K562 (cell line): Measurements from ENCODE around the gene REC8. TPM values are rescaled to one million over a fixed set of nuclear protein-coding genes. Genes with fewer than 3 reads are reported as not detected.
A peak's percentile ranks its signal among the peaks of the same experiment; 100 is the strongest.

ENCODE experiments used
- BDP1 ChIP-seq: IDR thresholded peaks from 3 replicates; pipeline ENCODE4 v1.6.1; 2011; ENCODE audit not compliant: insufficient read length, insufficient read depth
- BRD9 ChIP-seq: fragments of 450-650 bp; IDR thresholded peaks from 2 replicates; pipeline ENCODE4 v1.6.1; 2018; ENCODE audit warnings: low read depth; ENCODE audit not compliant: partially characterized antibody
- CEBPG ChIP-seq, 3 experiments: fragments of 200-800 bp in 1 of 3; sonication (Bioruptor generic) in 1 of 3; sonication (generic) in 1 of 3; formaldehyde crosslinking in 1 of 3; IDR thresholded peaks in 2 of 3; conservative IDR thresholded peaks in 1 of 3; 2 replicates each; pipeline versions ENCODE4 v1.6.1 to v1.8.0; 2016 to 2022; ENCODE audit warnings: missing compliant biosample characterization in 2 of 3, missing genetic modification characterization in 2 of 3, mild to moderate bottlenecking in 1 of 3, missing genetic modification reagents in 1 of 3
- CREBBP ChIP-seq: IDR thresholded peaks from one replicate; pipeline ENCODE4 v1.6.1; 2012; ENCODE audit warnings: low read depth, mild to moderate bottlenecking, control low read depth, inconsistent platforms, low read length
- MBD2 ChIP-seq: sonication (generic); IDR thresholded peaks from 2 replicates; pipeline ENCODE4 v1.6.1; 2016; ENCODE audit warnings: low read depth, borderline replicate concordance
- NRF1 ChIP-seq, 2 experiments: fragments of 450-650 bp; IDR thresholded peaks in 1 of 2; conservative IDR thresholded peaks in 1 of 2; 2 replicates each; pipeline ENCODE4 v1.6.1; 2014; ENCODE audit warnings: mild to moderate bottlenecking in 2 of 2
- RAD21 ChIP-seq, 2 experiments: fragments of 250-450 bp in 1 of 2; fragments of 450-650 bp in 1 of 2; sonication (Bioruptor Pico) in 1 of 2; formaldehyde crosslinking in 1 of 2; IDR thresholded peaks in 1 of 2; conservative IDR thresholded peaks in 1 of 2; 2 replicates each; pipeline versions ENCODE4 v1.4.0 to v1.8.0; 2020 to 2022; ENCODE audit warnings: mild to moderate bottlenecking in 2 of 2, moderate library complexity in 1 of 2
- RAD51 ChIP-seq: fragments of 450-650 bp; IDR thresholded peaks from 2 replicates; pipeline ENCODE4 v1.7.1; 2016; ENCODE audit warnings: low read depth, mild to moderate bottlenecking, borderline replicate concordance
- SMARCA4 ChIP-seq: fragments of 450-650 bp; IDR thresholded peaks from 2 replicates; pipeline ENCODE4 v1.6.1; 2016
- ZC3H4 ChIP-seq: sonication (generic); formaldehyde crosslinking; IDR thresholded peaks from 2 replicates; pipeline ENCODE4 v1.9.0; 2021; ENCODE audit warnings: missing genetic modification reagents, borderline replicate concordance
- ZFPM2 ChIP-seq: fragments of 250-450 bp; sonication (Bioruptor Pico); IDR thresholded peaks from 2 replicates; pipeline ENCODE4 v1.5.1; 2022; ENCODE audit warnings: mild to moderate bottlenecking
- ZNF165 ChIP-seq: fragments of 250-450 bp; sonication (Bioruptor Pico); IDR thresholded peaks from 2 replicates; pipeline ENCODE4 v1.4.0; 2020; ENCODE audit warnings: borderline replicate concordance
- ZNF23 ChIP-seq: fragments of 250-450 bp; sonication (Bioruptor Pico); IDR thresholded peaks from 2 replicates; pipeline ENCODE4 v1.4.0; 2020; ENCODE audit warnings: mild to moderate bottlenecking
- ZNF282 ChIP-seq: sonication (generic); formaldehyde crosslinking; IDR thresholded peaks from 2 replicates; pipeline ENCODE4 v1.8.1; 2023; ENCODE audit warnings: missing genetic modification reagents
- ZNF696 ChIP-seq: fragments of 250-450 bp; sonication (Bioruptor Pico); conservative IDR thresholded peaks from 2 replicates; pipeline ENCODE4 v1.4.0; 2020; ENCODE audit warnings: mild to moderate bottlenecking, moderate library complexity
- polyA plus RNA-seq, 8 experiments: library from polyadenylated mRNA; depleted of rRNA in 4 of 8; stranded (reverse) in 5 of 8; unstranded in 3 of 8; fragments of >200 nt; fragmentation: Nextera tagmentation in 2 of 8; fragmentation: Illumina TruSeq in 1 of 8; extraction: Ambion mirVana in 2 of 8; extraction: Trizol in 1 of 8; gene quantifications; 2 replicates each; pipeline versions ENCODE4 v1.2.1 to v1.2.3, GENCODE V29; 2011 to 2014; ENCODE audit warnings: inconsistent platforms in 1 of 8, missing spikeins in 1 of 8
- total RNA-seq, 7 experiments: library from RNA; depleted of rRNA in 6 of 7; stranded (reverse); fragments of >200 nt in 6 of 7; fragmentation: Illumina TruSeq in 2 of 7; extraction: Trizol in 2 of 7; gene quantifications; 2 replicates each; pipeline versions ENCODE4 v1.2.1 to v1.2.3, GENCODE V29; 2011 to 2021; ENCODE audit warnings: low replicate concordance in 1 of 7
- TF ChIP-seq, protein P1 (sequence below): fragments of 450-650 bp; IDR thresholded peaks from 2 replicates; pipeline ENCODE4 v1.6.1; 2018; ENCODE audit not compliant: partially characterized antibody
- TF ChIP-seq, protein P2 (sequence below): sonication (generic); formaldehyde crosslinking; IDR thresholded peaks from 2 replicates; pipeline ENCODE4 v1.8.0; 2022; ENCODE audit warnings: missing genetic modification reagents, mild to moderate bottlenecking, borderline replicate concordance
- TF ChIP-seq, protein P3 (sequence below): fragments of 250-450 bp; sonication (Bioruptor Pico); IDR thresholded peaks from 2 replicates; pipeline ENCODE4 v1.8.0; 2022; ENCODE audit warnings: inconsistent platforms

The REC8 gene
- total and polyA plus RNA-seq, 9 of the 15 experiments (the other 6 are each of a cell fraction or from before 2014, with no cell fraction given) = 0.11 to 2.5 (median 0.85) TPM

DNA sequence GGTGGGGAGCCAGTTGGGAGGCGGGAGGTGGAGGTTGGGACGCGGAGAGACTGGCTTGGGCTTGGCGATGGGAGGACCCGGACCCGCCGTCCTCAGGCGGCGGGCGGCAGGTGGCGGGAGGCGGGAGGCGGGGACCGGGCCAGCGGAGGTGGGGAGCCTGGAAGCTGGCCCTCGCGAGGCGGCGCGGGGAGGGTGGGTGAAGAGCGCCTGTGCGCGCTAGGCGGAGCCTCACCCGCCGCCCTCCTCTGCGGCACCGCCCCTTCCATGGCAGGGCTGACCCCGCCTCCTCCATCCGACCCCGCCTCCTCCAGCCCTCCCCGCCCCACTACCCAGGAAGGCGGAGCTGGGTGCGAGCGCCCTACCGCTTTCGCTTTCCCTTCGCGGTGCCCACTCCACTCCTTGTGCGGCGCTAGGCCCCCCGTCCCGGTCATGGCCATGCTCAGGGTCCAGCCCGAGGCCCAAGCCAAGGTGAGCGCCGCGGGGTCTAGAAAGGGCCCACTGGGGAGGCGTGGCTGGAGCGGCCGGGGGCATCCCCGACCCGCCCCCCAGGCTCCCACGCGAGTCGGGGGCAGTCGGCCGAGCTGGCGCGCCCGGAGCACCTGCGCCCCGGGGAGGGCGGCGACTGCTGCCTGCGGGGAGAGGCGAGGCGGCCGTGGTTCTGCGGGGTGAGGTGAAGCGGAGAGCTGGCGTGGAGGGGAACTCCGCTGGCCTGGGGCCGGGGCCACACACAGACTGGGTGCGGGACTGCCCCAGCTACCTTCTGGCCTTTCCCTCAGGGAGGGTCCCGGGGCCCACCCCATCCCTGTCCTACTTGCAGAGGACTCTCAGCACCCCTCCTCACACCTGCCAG, 35.8 kb upstream of the REC8 start, which contains the start of gene PSME1 (continued):
- TF ChIP-seq ZC3H4 (CRISPR knock-in tag) (no peak), RAD21 (CRISPR knock-in tag; conservative IDR thresholded peaks at IDR 0.05 in 1 of 2, IDR thresholded peaks at IDR 0.05 in 1 of 2) (no peak), ZNF23 (CRISPR knock-in tag) (no peak), SMARCA4 (no peak), NRF1 (conservative IDR thresholded peaks at IDR 0.05 in 1 of 2, IDR thresholded peaks at IDR 0.05 in 1 of 2) (peak; percentile 83 to 84), BRD9 (no peak), ZNF282 (no peak), CREBBP (no peak), ZFPM2 (CRISPR knock-in tag) (no peak), ZNF696 (CRISPR knock-in tag) (no peak), CEBPG (CRISPR knock-in tag; IDR thresholded peaks at IDR 0.05) (no peak), CEBPG (tag; conservative IDR thresholded peaks at IDR 0.05 in 1 of 2, IDR thresholded peaks at IDR 0.05 in 1 of 2) (no peak), BDP1 (no peak), ZNF165 (CRISPR knock-in tag) (no peak), RAD51 (no peak), MBD2 (no peak)
- TF ChIP-seq, protein P1, sequence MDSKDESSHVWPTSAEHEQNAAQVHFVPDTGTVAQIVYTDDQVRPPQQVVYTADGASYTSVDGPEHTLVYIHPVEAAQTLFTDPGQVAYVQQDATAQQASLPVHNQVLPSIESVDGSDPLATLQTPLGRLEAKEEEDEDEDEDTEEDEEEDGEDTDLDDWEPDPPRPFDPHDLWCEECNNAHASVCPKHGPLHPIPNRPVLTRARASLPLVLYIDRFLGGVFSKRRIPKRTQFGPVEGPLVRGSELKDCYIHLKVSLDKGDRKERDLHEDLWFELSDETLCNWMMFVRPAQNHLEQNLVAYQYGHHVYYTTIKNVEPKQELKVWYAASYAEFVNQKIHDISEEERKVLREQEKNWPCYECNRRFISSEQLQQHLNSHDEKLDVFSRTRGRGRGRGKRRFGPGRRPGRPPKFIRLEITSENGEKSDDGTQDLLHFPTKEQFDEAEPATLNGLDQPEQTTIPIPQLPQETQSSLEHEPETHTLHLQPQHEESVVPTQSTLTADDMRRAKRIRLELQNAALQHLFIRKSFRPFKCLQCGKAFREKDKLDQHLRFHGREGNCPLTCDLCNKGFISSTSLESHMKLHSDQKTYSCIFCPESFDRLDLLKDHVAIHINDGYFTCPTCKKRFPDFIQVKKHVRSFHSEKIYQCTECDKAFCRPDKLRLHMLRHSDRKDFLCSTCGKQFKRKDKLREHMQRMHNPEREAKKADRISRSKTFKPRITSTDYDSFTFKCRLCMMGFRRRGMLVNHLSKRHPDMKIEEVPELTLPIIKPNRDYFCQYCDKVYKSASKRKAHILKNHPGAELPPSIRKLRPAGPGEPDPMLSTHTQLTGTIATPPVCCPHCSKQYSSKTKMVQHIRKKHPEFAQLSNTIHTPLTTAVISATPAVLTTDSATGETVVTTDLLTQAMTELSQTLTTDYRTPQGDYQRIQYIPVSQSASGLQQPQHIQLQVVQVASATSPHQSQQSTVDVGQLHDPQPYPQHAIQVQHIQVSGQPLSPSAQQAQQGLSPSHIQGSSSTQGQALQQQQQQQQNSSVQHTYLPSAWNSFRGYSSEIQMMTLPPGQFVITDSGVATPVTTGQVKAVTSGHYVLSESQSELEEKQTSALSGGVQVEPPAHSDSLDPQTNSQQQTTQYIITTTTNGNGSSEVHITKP = no peak
- TF ChIP-seq, protein P2, sequence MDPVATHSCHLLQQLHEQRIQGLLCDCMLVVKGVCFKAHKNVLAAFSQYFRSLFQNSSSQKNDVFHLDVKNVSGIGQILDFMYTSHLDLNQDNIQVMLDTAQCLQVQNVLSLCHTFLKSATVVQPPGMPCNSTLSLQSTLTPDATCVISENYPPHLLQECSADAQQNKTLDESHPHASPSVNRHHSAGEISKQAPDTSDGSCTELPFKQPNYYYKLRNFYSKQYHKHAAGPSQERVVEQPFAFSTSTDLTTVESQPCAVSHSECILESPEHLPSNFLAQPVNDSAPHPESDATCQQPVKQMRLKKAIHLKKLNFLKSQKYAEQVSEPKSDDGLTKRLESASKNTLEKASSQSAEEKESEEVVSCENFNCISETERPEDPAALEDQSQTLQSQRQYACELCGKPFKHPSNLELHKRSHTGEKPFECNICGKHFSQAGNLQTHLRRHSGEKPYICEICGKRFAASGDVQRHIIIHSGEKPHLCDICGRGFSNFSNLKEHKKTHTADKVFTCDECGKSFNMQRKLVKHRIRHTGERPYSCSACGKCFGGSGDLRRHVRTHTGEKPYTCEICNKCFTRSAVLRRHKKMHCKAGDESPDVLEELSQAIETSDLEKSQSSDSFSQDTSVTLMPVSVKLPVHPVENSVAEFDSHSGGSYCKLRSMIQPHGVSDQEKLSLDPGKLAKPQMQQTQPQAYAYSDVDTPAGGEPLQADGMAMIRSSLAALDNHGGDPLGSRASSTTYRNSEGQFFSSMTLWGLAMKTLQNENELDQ (CRISPR knock-in tag) = no peak
- TF ChIP-seq, protein P3, sequence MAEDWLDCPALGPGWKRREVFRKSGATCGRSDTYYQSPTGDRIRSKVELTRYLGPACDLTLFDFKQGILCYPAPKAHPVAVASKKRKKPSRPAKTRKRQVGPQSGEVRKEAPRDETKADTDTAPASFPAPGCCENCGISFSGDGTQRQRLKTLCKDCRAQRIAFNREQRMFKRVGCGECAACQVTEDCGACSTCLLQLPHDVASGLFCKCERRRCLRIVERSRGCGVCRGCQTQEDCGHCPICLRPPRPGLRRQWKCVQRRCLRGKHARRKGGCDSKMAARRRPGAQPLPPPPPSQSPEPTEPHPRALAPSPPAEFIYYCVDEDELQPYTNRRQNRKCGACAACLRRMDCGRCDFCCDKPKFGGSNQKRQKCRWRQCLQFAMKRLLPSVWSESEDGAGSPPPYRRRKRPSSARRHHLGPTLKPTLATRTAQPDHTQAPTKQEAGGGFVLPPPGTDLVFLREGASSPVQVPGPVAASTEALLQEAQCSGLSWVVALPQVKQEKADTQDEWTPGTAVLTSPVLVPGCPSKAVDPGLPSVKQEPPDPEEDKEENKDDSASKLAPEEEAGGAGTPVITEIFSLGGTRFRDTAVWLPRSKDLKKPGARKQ = no peak
